Regular cardiac myocyte (primary cell): ENCODE results near the gene LRRC37A. TPM values are rescaled to one million over a fixed set of nuclear protein-coding genes. Genes with fewer than 3 reads are reported as not detected.

ENCODE experiments used
- total RNA-seq: library from RNA; depleted of rRNA; stranded (reverse); fragments of >200 nt; gene quantifications from 2 replicates; pipeline ENCODE4 v1.2.3, GENCODE V29; 2014

The LRRC37A gene
- 1.2 and 3.1 TPM in 2 replicates for total RNA-seq

DNA sequence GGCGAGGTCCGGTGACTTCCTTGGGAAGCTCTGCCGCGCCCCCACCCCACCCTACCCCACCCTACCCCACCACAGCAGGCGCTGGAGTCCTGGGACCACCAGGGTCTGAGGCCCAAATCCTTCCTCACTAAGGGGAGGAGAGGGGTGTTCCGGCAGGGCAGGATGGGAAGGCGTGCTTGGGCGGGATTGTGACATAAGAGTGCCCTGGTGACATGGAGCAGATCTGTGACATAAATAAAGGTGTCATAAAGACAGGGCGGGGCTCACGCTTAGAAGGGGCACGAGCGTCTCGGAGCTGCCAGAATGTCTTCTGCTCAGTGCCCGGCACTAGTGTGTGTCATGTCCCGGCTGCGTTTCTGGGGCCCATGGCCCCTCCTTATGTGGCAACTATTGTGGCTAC is at the start of gene LRRC37A:
Gene LRRC37A, plus strand, starts transcription at position 301 of the 400 bp plus-strand sequence. Its CDS starts 3 bp downstream, at position 304.

DNA sequence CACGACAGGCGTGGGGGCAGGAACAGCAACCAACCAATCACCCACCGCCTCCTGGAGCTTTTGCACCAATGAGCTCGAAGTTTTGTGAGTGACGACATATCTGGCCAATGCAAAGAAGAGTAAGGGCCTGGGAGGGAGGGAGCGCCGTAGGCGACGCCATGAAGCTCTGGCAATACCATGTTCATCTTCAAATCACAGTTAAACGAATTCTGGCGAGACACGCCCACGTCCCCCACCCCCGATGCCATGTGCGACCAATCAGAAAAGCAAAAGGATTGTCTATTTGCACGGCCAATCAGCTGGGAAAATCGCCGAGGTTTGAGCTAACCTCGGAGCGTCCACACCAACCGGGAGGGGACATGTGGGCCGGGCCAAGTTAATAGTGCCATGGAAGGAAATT is 66.8 kb downstream of the LRRC37A start, which contains the start of gene ARL17B:
Gene ARL17B, minus strand, starts transcription at position 12 of the 400 bp plus-strand sequence. CDS start 3,369 bp downstream, outside the sequence.

Other genes with a start within 250 kb of the LRRC37A start
- gene KANSL1, start 101.7 kb upstream of the LRRC37A start, total RNA-seq: 67.1 and 163 TPM in 2 replicates
- gene ARL17B, start 66.6 kb downstream of the LRRC37A start, total RNA-seq: 3.3 and 5.1 TPM in 2 replicates
- gene LRRC37A2, start 217.3 kb downstream of the LRRC37A start, total RNA-seq: 2.3 and 6.2 TPM in 2 replicates